HT1080 (cell line): ENCODE data around the gene MOXD1. TPM values are rescaled to one million over a fixed set of nuclear protein-coding genes. Genes with fewer than 3 reads are reported as not detected.

Source experiments
- DNase-seq: peaks from one replicate; pipeline ENCODE4 v3.0.0-alpha.2; 2015; ENCODE audit warnings: low read depth
- polyA plus RNA-seq, 2 experiments: library from polyadenylated mRNA; depleted of rRNA; stranded (reverse); fragments of >200 nt; gene quantifications; 2 replicates each; pipeline ENCODE4 v1.2.3, GENCODE V29; 2015
- total RNA-seq: library from RNA; depleted of rRNA; stranded (reverse); fragments of >200 nt; shearing (Covaris generic); gene quantifications from 2 replicates; pipeline ENCODE4 v1.2.3, GENCODE V29; 2014; rRNA removed

The MOXD1 gene
- 4.0 and 6.1 TPM in 2 replicates for total RNA-seq
- 5.8 and 7.4 TPM in 2 replicates for polyA plus RNA-seq (2015; cell fraction: cytosol; rRNA removed)
- 10.3 and 10.6 TPM in 2 replicates for polyA plus RNA-seq (2015; cell fraction: nucleus; rRNA removed)

DNA sequence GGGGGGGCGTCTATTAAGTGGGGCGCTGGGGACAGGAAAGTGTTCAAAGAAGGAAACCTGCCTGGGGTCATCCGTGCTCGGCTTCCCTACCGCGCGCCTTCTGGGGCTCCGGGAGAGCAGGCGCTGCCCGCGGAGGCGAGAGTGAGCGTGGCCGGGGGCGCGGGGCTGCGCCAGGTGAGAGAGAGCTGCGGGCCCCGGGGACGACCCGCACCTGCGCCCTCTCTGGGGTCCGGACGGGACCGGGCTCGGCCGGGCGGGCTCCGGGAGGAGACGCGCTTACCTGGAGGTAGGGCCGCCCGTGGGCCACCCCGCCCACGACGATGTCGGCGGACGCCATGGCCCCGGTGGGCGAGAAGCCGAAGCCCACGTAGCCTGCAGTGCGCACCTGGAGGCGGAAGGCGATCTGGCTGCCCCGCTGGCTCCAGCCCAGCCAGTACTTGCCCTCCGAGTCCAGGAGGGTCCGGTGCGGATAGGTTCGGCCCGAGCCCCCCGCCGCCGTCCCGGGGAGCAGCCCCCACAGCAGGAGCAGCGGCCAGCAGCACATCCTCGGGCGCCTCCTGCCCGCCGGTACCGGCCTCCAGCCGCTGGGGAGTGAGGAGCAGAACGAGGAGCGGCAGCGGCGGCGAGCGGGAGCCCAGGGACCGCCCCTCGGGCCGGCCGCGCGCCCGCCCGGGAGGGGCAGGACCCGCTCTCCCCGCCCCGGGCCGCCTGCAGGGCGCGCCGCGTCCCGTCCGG, at the start of gene MOXD1:
MOXD1 (minus strand) TSS at position 593 of the 735 bp plus-strand sequence; CDS start at position 544, 49 bp downstream.
- peak; percentile 53 for DNase-seq

DNA sequence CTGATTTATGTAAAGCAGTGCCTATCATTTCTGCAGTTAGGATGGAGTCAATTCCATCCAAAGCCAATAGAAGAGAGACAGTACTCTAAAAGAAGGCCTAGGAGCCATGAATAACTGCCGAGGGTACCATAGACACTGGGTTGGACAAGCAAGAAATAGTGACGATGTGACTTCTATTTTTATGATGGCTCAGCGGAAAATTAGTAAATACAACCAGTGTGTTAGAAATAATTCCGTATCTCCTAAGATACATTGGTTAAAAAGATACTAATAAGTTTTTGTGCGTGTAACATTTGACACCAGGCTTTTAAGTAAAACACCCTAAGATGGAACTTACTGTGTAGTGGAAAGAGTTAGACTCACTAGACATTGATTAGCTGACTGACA, 45.6 kb upstream of the MOXD1 start:
- no peak for DNase-seq

DNA sequence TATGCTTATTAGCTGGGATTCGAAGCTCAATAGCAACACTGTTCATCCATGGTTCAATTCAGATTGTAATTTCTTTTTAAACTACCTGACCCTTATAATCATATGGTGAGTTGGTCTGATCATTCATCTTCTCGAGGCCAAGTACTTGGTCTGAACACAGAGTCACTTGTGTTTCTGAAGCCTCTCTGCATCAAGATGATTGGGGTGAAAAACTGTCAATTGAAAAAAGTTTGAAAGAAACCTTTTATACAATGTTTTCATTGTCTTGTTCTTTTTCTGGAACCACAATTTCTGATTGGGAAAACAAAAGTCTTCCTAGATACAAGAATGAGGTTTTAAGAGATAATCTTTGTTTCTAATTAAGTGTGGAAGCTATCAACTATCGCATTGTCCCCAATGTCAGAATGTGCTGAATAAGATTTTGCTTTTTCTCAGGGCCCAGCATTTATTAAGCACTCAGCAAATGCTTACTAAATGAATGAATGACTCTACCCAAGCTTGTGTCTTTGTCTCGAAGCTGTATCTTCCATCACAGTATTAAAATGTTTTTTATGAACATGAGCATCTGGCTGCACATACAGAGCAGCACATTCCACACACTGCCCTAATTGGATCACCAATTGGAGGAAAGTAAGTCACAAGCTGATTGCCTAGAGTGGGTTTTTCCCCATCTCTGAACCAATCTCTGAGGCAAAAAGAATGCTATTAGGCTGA, 45.0 kb upstream of the MOXD1 start:
- DNase-seq = no peak

DNA sequence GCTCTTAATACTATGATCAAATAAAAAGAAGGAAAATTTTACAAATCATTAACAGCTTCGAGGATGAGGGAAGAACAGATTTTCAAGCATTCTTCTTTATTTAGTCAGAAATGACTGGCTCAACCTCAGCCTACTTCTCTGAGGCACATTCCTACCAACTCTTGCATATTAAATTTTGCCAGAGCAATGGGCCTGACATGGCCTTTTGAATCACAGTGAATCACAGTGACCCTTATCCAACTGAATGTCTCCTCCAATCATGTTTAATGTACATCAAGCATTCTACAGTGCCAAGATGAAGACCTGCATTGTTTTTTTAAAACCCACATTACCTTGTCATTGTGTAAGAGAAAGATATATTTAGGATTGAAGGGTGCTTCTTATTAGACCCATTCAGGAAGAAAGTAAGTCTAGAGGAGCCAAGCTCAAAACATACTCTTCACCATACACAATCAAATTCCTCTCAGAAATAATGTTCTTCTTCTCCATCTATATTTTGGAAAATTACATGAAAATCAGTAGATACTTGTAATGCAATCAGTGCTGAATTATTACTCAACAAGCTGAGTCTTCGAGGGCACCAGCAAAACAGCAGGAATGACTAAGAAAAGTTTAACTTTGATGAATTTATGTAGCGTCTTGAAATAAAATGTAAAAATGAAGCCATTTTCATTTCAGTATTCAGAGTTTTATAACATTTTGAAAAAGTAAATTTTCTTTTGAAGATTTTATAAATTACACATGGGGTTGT, 44.1 kb upstream of the MOXD1 start:
- peak; percentile 91 for DNase-seq

DNA sequence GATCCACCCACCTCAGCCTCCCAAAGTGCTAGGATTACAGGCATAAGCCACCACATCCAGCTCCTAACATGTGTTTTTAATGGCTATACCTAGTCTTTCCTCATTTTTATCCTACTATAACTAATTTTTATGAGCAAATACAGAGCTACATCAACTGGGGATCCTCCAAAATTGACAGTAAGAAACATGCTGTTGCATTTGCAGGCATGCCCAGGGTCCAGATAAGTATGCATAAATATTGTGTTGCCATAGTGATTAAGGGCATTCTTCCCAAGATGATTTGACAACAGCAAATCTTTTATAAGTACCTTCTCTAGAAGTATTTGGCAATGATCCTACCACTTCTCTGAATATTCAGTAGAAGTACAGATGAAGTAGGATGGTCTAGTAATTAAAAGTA, 41.9 kb upstream of the MOXD1 start:
- peak; percentile 36 for DNase-seq

DNA sequence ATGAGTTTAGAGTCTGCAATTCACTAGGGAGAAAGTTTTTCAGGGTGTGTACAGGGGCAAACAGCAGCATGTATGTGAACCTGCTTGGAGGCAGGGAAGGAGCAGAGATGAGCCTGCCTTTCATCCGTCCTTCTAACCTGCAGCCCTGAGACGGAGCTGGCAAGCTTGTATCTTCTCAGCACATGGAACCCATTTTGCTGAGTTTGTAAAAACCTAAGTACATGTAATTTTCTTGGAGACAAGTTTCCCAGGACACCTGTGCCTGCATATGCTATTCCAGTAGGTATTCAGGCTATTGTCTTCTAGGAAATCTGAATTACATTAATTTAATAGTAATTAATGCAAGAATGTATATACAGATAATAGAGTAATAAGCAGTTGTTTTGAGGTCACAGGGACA, 28.8 kb upstream of the MOXD1 start:
- DNase-seq = no peak

DNA sequence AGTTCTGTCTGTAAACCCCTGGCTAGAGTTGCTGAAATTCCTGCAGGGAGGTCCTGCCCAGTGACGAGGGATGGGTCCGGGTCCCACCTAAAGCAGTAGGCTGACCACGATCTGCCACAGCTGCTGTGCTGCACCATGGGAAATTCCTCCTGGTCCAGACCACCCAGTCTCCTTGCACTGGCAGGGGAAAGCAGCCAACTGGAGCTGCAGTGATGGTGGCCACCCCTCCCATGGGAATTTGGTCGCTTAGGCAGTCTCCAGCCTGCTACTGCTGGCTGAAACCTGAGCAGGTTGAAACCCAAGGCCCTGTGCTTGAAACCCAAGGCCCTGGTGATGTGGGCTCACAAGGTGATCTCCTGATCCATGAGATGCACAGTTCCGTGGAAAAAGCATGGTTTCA, 23.9 kb upstream of the MOXD1 start:
- no peak for DNase-seq

DNA sequence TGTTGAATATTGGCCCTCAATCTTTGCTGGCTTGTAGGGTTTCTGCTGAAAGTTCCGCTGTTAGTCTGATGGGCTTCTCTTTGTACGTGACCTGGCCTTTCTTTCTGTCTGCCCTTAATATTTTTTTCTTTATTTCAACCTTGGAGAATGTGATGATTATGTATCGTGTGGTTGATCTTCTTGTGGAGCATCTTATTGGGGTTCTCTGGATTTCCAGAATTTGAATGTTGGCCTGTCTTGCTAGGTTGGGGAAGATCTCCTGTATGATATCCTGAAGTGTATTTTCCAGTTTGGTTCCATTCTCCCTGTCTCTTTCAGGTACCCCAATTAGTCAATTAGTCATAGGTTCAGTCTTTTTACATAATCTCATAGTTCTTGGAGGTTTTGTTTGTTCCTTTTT, 22.6 kb upstream of the MOXD1 start:
- no peak for DNase-seq

DNA sequence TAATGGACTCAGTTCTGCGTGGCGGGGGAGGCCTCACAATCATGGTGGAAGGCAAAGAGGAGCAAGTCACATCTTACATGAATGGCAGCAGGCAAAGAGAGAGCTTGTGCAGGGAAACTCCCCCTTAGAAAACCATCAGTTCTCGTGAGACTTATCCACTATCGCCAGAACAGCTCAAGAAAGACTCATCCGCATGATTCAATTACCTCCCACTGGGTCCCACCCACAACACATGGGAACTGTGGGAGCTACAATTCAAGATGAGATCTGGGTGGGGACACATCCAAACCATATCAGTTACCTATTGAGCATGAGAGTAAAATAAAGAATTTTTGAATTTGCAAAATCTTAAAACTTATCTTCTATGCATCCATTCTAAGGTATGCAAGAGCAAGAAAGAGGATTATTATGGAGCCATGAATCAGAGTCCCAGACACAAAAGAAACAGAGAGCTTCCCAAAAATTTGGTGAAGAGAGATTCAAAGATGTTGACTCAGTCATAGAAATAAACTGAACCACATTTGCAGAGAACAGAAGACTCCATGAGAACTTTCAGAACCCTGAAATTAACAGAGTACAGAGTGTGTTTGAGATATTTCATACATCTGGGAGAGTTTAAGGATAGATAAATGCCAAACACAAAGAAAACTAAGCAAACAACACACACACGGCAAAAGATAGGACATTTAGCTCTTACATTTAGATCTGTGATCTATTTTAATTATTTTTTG, 17.1 kb upstream of the MOXD1 start:
- DNase-seq = no peak

DNA sequence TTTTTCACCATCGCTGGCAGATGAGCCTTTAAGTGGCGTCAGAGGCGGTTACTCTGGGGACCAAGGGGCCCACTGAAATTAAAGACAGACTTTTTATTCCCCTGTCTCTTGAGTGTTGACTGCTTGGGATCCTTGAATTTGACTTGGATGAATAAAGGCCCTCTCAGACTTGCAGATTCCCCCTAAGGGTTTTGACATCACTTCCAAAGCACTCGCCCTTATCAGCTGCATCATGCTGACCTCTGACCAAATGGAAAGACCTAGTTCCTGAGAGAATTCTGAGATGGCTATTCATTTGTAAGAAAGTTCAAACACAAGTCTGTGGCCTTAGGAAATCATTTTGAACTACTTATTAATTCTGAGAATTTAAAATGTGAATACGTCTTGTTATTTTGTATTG, 13.5 kb upstream of the MOXD1 start:
- DNase-seq = no peak

DNA sequence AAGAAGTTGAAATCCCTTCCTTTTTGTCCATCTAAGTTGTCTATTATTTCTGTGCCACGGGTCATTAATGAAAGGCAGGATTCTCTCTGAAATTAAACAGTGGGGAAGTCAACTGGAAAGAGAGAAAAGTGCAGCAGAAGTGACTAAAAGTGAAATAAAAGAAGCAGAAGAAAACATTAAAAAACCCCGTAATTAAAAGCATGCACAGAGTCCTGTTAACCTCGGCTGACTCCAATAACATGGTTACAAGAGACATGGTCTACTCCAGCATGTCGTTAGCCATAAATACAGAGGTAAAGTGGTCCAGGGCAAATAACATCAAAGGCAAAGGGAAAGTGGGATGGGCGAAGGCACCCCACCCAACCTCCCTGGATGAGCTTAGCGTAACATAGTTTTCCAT, 13.0 kb upstream of the MOXD1 start:
- DNase-seq = no peak

DNA sequence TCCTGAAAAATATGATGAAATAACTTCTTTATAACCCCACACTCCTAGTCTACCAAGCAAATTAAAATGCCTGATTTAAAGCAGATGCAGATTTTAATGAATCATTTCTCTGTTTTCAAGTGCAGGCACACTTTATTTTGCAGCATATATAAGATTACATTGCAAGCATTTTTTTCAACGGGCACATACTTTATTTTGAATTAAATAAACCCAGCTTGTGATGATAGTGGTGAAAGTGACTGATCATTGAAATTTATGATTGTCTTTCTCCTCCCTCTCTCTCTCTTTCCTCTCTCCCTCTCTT, 12.2 kb upstream of the MOXD1 start:
- DNase-seq = no peak

DNA sequence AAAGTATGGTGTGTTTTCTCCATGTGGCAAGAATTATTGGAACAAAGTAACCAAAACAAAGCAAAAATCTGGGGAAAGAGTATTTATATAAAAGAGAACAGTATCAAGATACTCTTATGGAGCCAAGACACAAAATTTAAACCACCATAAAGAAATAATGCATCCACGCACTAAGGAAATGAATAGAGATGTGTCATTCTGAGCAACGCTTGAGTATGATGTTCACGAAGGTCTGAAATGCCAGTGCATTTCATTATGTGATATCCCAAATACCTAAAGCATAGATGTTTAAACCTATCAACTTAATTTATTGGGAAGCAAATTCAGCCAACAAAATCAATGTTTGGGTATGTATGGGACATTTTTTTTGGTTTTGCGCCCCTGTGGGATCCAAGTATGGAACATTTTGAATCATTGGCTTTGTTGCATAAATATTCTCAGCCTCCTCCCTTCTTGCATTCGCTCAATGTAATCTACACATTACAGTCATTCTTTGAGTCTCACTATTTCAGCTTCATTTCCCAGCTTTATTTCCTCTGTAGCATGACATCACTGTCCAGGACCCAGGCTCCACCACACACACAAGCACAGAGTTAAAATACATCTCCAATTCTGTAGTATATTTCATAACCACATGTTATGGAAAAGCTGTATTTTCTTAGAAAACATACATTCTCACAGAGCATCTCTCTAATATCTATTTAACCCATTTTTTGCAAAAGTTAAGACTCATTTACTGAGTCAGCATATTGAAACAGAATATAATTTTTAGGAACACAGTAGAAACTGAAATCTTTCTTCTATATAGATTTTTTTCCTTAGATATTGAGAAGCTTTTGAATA, 11.6 kb upstream of the MOXD1 start:
- DNase-seq = peak; percentile 17

DNA sequence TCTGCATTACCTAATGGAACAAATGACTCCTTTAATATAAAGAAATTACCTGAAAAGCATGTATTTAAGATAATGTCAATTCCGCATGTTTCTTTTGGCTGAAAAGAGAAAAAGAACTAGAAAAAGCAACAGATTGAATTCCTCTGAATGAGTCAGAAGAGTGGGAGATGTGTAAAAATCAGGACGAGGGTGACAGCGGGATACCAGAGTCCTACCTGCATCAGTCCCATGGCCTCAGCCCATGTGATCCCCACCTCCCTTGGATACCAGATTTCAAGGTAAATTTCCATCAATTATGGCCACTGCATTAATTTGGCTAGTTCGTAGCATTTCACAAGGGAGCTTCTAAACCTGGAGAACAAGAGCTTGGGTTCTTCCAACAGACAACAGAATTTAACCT, 10.0 kb upstream of the MOXD1 start:
- no peak for DNase-seq

DNA sequence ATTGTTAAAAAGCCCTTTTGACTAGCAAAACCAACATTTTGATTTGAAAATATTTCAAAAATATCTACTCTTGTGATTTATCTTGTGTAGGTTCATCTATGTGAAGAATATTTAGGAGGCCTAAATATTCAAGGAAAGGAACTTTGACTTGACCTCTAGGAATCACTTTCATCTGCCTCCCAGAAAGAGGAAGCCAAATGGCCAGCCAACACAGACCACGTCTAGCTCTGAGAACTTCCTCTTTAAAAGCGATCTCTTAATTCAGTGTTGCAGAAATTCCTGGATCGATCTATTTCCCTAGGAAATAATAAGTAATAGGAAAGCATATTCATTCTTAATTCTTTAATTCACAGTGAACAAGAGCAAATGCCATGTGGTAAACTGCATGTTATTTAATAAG, 9.6 kb upstream of the MOXD1 start:
- DNase-seq = no peak

DNA sequence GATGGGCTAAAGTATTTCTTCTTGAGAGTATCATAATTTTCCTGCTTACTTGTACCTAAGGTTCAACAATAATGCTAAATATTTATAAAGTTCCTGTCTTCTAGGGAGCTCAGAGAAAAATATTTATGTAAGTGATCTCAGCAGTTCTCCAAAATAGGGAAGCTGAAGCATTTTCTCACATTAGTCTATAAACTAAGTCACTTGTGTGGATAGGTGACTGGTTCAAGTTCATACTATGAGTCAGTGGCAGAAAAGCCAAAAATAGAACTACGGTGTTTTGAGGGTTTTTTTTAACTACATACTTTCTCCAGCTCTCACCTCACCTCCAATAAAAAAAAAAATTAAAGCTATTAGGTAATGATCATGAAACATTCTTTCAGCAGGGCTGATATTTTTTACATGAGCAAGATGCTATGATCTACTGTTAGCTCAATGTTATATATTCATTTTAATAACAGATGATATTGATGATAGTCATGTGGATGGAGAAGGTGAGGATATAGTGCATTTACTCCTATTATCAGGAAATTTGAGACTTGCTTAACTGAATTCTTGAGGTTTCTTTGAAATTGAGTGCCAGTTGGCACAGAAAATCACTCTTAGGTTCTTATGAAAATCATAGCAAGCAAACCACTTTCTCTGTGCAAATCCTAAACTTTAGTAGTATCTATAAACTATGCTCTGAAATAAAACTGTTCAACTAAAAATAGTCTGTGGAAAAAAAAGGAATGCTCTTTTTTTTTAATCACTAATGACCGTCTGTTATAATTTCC, 4.1 kb upstream of the MOXD1 start:
- peak; percentile 62 for DNase-seq

DNA sequence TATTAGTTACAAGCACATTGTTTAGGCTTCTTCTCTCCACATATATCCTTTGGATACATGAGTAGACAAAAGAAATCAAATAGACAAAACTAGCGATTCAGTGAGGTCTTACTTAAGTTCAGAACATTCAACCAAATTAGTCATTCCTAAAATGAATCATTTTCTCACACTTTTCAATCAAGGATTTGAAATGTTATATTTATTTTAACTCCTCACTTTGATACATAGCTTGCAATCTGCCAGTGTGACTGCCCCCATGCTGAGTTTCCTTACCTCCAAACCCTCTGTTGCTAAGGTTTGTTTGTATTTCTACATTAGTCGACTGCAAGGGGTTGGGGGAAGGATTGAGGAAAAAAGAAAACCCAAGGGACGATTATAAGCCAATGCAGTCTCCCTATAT, 3.5 kb upstream of the MOXD1 start:
- peak; percentile 14 for DNase-seq

DNA sequence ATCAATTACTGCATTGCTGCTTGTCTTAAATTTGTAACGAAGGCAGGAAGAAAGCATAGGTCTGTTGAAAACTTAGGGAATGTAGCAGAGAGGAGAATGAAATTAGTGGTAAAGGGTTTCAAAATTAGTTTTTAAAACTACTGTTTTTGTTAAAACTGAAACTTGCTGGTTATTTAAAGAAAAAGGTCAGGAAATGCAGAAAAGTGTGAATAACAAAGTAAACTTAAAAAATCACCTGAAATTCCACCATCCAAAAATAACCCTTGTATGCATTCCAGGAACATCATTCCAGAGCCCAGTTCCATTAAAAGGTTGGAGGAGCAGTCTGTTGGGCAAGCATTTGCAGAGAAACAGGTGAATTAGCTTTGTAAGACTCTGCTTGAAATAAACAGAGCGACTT, 3.1 kb upstream of the MOXD1 start:
- DNase-seq = no peak

DNA sequence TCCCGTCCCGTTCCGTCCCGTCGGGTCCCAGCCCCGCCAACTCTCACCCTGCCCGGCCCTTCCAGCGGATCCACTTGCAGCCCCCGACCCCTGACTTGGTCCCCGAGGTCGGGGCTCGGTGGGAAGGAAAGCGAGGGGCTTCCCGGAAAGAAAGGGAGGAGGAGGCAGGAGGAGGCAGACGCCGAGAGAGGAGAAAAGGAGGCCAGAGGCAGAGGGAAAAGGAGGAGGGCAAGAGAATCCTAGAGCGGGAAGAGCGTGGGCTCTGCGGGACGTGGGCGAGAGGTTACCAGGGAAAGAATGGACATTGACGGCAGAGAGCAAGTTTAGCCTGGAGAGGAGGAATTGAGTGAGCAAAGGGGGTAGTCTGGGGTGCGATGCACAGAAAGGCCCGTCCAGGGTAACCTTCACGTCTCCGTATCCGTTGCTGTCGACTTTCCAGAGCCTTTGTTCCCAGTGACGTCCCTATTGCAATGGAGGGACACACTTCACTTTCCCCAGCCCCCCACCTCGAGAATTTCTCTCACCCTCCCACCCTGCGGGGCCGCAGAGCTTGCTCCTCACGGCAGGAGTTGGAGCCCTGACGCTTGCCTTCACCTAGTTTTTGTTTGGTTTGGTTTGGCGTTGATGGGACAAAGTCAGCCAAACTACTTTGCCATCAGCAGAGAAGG, 477 bp upstream of the MOXD1 start:
- no peak for DNase-seq

DNA sequence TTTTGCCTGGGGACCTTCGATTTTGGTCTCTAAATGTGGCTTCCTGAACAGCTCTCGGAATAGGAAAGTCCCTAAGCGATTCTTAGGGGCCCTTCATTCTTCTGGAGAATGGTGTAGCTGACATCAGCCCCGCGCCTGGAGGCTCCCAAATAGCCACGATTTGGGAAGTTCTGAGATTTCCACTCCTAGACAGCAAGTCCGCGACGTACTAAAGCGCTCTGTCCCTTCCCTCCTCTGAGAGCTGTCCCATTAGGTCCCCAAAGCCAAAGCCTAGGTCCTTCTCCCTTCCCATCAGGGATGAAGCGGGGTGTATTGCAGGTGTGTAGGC, 756 bp downstream of the MOXD1 start:
- no peak for DNase-seq
